Ascending aorta (tissue), 2 donors: ENCODE data around the gene EDIL3. TPM values are rescaled to one million over a fixed set of nuclear protein-coding genes. Genes with fewer than 3 reads are reported as not detected.

Experiments
- DNase-seq, 2 donors: peaks; one replicate each; pipeline ENCODE4 v3.0.0-alpha.2; 2019; ENCODE audit warnings: low spot score in 2 of 2
- H3K27ac ChIP-seq, 2 donors: fragments of 200-600 bp; sonication (generic); one replicate each; pipeline ENCODE4 v1.5.1; 2016 to 2017; ENCODE audit warnings: mild to moderate bottlenecking in 1 of 2
- H3K27me3 ChIP-seq: fragments of 200-600 bp; sonication (generic); one replicate; pipeline ENCODE4 v1.5.1; 2017
- H3K36me3 ChIP-seq, 2 donors: fragments of 200-600 bp; sonication (generic); one replicate each; pipeline ENCODE4 v1.5.1; 2016
- H3K4me1 ChIP-seq, 2 donors: fragments of 200-600 bp; sonication (generic); one replicate each; pipeline ENCODE4 v1.5.1; 2016 to 2017; ENCODE audit warnings: mild to moderate bottlenecking in 1 of 2
- H3K4me3 ChIP-seq, 2 donors: fragments of 200-600 bp; sonication (generic); one replicate each; pipeline ENCODE4 v1.5.1; 2016 to 2017; ENCODE audit warnings: mild to moderate bottlenecking in 1 of 2
- H3K9me3 ChIP-seq, 2 donors: fragments of 200-600 bp; sonication (generic); one replicate each; pipeline ENCODE4 v1.5.1; 2016
- intact Hi-C: fragments of 100-400 bp; cut with DNase I; formaldehyde crosslinking; loops from one replicate; pipeline ENCODE4 v1.15.1; 2023
- total RNA-seq: library from RNA; depleted of rRNA; stranded (reverse); fragments of >200 nt; gene quantifications from one replicate; pipeline ENCODE4 v1.1.0, GENCODE V29; 2016
- TF ChIP-seq, protein P1 (sequence below), 3 experiments: fragments of 200-600 bp in 2 of 3; fragments of 450-650 bp in 1 of 3; sonication (generic) in 2 of 3; IDR thresholded peaks; one replicate each; pipeline ENCODE4 v1.5.1; 2016 to 2019; ENCODE audit warnings: antibody characterized with exemption in 3 of 3, mild to moderate bottlenecking in 1 of 3, moderate library complexity in 1 of 3

Gene EDIL3
- total RNA-seq, 1 donor from 2014 or later = 68.1 TPM

DNA sequence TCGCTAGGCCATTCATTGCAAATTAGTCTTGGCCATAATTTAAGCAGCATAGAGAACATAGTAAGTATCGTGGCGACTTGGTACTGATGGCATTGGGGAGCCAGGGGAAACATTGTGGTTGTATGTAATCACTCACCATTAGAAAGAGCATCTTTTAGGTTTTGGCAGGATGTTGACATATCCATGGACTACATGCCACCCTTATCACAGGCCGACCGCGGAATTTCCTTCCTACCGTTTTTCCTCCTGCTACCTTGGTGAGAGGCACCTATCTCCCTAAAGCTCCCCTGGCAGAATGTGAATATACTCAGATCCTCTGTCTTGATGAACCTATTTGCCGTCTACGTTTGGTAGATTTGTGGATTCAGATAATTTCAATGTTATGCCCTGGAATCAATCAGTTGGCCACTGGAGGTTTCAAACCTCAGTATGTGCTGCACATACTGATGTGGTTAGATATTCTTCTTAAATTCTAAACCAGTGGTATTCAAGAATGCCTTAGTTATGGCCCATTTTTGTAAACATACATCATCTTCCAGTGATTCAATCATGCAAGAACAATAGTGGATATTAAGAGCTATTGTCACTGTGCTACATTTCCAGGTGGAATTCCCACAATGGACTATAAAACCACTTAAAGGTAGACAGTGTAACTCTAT lies 393.0 kb downstream of the EDIL3 start:
- no peak for DNase-seq
- Histone ChIP-seq H3K4me3 (no peak overlapping the region), H3K36me3 (no peaks in the 10 kb centered on the region), H3K27ac (no peak overlapping the region), H3K27me3 (no peaks in the 10 kb centered on the region), H3K9me3 (no peaks in the 10 kb centered on the region), H3K4me1 (no peaks in the 10 kb centered on the region)
- intact Hi-C loops = no loop called here
- TF ChIP-seq, protein P1, sequence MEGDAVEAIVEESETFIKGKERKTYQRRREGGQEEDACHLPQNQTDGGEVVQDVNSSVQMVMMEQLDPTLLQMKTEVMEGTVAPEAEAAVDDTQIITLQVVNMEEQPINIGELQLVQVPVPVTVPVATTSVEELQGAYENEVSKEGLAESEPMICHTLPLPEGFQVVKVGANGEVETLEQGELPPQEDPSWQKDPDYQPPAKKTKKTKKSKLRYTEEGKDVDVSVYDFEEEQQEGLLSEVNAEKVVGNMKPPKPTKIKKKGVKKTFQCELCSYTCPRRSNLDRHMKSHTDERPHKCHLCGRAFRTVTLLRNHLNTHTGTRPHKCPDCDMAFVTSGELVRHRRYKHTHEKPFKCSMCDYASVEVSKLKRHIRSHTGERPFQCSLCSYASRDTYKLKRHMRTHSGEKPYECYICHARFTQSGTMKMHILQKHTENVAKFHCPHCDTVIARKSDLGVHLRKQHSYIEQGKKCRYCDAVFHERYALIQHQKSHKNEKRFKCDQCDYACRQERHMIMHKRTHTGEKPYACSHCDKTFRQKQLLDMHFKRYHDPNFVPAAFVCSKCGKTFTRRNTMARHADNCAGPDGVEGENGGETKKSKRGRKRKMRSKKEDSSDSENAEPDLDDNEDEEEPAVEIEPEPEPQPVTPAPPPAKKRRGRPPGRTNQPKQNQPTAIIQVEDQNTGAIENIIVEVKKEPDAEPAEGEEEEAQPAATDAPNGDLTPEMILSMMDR (IDR thresholded peaks at IDR 0.05) = no peak

DNA sequence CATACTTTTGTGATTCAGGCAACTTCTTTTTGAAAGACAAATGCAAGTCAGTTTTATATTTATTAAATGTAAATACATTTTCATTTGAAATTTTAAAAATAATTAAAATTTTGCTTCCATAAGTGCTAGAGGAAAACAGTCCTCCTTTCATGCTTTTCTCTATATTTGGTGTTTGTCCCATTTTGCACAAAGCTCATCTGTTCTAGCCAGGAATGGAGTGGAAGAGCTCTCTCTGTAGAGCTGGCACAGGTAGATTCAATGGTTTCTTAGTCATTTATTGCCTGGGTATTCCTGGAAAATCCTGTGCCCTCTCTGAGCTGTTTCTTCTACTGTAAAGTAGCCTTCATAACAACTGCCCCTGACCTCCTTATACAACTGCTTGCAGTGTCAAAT lies 396.4 kb downstream of the EDIL3 start:
- no peak overlapping the region for H3K27ac ChIP-seq
- DNase-seq = no peak
- intact Hi-C loops = no loop called here
- H3K9me3 ChIP-seq = no peaks in the 10 kb centered on the region
- no peak overlapping the region for H3K4me3 ChIP-seq
- H3K4me1 ChIP-seq = no peaks in the 10 kb centered on the region
- H3K36me3 ChIP-seq = no peaks in the 10 kb centered on the region
- no peaks in the 10 kb centered on the region for H3K27me3 ChIP-seq
- TF ChIP-seq, protein P1 (IDR thresholded peaks at IDR 0.05) = no peak

DNA sequence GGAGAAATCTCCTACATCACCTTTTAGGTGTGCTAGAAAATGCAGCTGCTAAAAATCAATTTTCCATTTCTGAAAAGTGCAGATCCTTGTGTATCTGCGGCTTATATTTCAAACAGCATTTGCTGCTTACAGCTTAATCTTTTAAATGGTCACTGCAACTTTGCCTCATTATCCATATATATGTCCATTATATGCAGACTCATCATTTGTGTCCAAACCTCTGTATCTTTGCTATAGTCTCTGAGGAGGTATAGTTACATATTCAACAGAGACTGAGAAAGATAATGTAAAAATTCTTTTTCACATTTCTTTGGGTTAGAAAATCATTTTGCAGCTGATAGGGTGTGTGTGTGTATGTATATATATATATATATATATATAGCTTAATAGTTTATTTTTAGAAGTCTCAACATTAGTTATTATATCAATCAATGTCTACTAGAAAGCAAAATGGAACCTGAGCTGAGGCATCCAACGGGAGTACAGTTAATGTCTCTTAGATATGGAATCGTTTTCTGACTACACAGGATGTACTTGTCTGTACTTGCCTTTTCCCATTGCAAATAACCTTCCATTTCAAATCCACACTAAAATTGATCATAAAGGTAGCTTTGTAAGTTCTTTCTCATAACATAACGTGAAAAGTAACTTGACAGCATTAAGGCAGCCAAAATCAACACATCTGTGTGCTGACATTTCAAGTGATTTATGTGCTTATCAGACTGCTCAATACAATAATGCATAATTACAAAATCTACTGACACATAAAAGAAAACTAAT lies 397.0 kb downstream of the EDIL3 start:
- Histone ChIP-seq H3K4me1 (no peaks in the 10 kb centered on the region), H3K4me3 (no peak overlapping the region), H3K27ac (no peak overlapping the region), H3K36me3 (no peaks in the 10 kb centered on the region), H3K27me3 (no peaks in the 10 kb centered on the region), H3K9me3 (no peaks in the 10 kb centered on the region)
- no peak for DNase-seq
- TF ChIP-seq, protein P1 (IDR thresholded peaks at IDR 0.05) = no peak
- intact Hi-C loops = no loop called here

DNA sequence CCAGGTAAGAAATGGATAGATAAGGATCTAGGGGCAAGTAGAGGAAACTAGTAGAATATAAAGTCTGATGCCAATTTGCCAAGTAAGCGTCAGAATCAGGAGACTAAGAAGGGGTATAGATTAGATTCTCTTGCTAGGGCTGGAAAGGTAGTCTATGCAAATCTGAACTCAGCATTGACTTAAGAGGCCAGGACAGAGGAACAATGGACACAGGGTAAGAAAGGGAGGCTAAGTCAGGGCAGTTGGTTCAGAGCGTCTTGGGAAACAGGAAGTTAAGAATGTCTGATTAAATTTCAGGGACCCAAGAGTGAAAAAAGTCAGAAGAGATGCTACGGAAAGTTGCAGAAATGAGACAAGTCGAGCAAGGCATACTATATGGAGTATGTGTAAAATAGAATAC lies 400.8 kb downstream of the EDIL3 start:
- H3K27ac ChIP-seq = no peak overlapping the region
- TF ChIP-seq, protein P1 (IDR thresholded peaks at IDR 0.05) = no peak
- no peaks in the 10 kb centered on the region for H3K27me3 ChIP-seq
- intact Hi-C loops = no loop called here
- no peak for DNase-seq
- no peaks in the 10 kb centered on the region for H3K4me1 ChIP-seq
- H3K36me3 ChIP-seq = no peaks in the 10 kb centered on the region
- H3K9me3 ChIP-seq = no peaks in the 10 kb centered on the region
- H3K4me3 ChIP-seq = no peak overlapping the region

DNA sequence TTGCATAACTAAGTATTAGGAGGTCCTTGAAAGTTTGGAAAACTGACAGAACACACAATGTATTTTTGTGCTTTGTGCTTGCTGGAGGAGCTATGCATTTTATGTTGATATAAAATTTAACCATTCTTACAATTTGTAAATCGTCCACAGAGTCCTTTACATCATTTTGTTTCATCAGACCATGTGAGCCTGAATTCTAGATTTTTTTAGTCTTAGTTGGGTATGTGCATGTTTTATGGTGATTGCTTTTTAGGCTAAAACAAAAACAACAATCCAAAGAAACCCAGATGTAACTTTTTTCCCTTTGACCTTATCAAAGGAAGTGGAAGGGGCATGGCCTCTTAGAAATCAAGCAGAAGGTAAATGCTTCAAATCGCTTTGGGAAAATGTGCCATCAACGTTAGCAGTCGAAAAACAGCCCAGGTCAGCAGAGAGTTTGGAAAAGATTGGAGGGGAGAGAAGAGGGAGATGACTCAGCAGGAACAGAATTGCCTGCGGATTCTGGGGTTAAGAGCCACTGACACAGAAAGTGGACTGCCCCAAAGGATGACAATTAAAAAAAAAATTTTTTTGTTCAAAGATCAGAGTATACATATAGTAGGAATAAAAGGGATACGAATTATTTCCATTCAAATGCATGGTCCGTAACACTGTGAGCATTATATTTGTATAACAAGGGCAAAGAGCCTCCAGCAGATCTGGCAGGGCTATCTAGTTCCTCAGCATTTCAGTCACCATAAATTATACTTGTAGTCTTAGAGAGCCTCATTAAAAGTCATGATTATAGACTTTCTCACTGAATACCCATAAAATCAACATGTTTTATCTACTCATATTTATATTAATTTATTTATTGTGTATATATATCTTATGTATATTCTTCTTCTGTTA lies 410.5 kb downstream of the EDIL3 start:
- H3K4me3 ChIP-seq = no peak overlapping the region
- intact Hi-C loops = no loop called here
- TF ChIP-seq, protein P1 (IDR thresholded peaks at IDR 0.05) = no peak
- no peaks in the 10 kb centered on the region for H3K9me3 ChIP-seq
- H3K4me1 ChIP-seq = no peaks in the 10 kb centered on the region
- H3K27ac ChIP-seq = no peak overlapping the region
- no peaks in the 10 kb centered on the region for H3K27me3 ChIP-seq
- no peak for DNase-seq
- no peaks in the 10 kb centered on the region for H3K36me3 ChIP-seq
